ENCODE measurements around the gene GALE.

The GALE gene

DNA sequence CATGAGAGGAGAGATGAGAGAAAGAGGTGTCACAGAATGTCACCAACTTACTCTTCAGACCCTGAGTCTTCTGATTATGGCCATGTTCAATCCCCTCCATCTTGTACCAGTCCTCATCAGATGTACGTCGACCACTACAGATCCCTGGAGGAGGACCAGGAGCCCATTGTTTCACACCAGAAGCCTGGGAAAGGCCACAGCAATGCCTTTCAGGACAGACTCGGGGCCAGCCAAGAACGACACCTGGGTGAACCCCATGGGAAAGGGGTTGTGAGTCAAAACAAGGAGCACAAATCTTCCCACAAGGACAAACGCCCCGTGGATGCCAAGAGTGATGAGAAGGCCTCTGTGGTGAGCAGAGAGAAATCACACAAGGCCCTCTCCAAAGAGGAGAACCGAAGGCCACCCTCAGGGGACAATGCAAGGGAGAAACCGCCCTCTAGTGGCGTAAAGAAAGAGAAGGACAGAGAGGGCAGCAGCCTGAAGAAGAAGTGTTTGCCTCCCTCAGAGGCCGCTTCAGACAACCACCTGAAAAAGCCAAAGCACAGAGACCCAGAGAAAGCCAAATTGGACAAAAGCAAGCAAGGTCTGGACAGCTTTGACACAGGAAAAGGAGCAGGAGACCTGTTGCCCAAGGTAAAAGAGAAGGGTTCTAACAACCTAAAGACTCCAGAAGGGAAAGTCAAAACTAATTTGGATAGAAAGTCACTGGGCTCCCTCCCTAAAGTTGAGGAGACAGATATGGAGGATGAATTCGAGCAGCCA, 49.3 kb downstream of the GALE start:
- DNase-seq (ENCODE audit: low read depth): no peak

DNA sequence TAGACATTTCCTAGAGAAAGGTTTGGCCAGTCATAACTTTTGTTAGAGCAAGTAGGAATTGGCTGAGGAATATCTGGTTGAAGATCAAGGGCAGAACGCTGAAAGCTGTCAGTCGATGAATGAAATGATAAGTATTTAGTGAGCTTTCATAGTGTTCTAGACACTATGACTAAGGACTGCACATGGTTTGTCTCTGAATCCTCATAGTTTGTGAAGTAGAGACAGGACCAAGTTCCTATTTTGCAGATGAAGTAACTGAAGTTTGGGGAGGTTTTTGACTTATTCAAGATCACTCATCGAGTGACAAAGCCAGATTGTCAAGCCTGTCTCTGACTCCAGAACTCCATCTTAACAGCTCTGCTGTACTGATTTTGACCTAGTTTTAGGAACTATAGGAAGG, 52.5 kb downstream of the GALE start:
- no peak for DNase-seq (ENCODE audit: low read depth)
